ENCODE data around the gene LRRTM4. TPM values are rescaled to one million over a fixed set of nuclear protein-coding genes. Genes with fewer than 3 reads are reported as not detected.

LRRTM4 gene
- total RNA-seq, 1 experiment from 2014 or later, result 0.23 TPM

- Histone ChIP-seq H3K27me3 (ENCODE audit: control insufficient read depth, insufficient read depth, low read length) (no peaks in the 10 kb centered on the region), H3K4me3 (ENCODE audit: low read depth in 2 of 2, low read length in 2 of 2) (no peak overlapping the region), H3K9me3 (ENCODE audit: control insufficient read depth, insufficient read depth, low read depth, low read length) (no peaks in the 10 kb centered on the region), H3K36me3 (ENCODE audit: control insufficient read depth, insufficient read depth, low read length) (no peaks in the 10 kb centered on the region), H3K4me1 (ENCODE audit: control insufficient read depth, insufficient read depth, low read length) (no peaks in the 10 kb centered on the region), H3K27ac (ENCODE audit: low read length) (no peak overlapping the region)
- no TSS peak for BruUV-seq (replicated peaks)
- CTCF ChIA-PET, result no interaction called here
- ATAC-seq, result no peak
- in situ Hi-C loops (cut with HindIII; ENCODE audit: low pct_unique_long_range_greater_than_20kb, low sequenced_read_pairs) (no loop called here), intact Hi-C loops (cut with micrococcal nuclease; ENCODE audit: unreplicated experiment) (no loop called here)
- POLR2A ChIA-PET, result no interaction called here
- DNase-seq (ENCODE audit: low read depth, low spot score), result no peak
- no peak for TF ChIP-seq REST (IDR thresholded peaks at IDR 0.05; ENCODE audit: insufficient read depth in 1 of 2, low read depth in 2 of 2, low read length in 1 of 2)
- TF ChIP-seq TCF7L2 (IDR thresholded peaks at IDR 0.05; ENCODE audit: low read depth, low read length), result no peak
- TF ChIP-seq SIN3A (IDR thresholded peaks at IDR 0.05; ENCODE audit: borderline replicate concordance, insufficient read depth, low read depth, low read length), result no peak
- TF ChIP-seq CTCF (IDR thresholded peaks at IDR 0.05), result no peak
- TF ChIP-seq POLR2AphosphoS5 (IDR thresholded peaks at IDR 0.05; ENCODE audit: low read depth, low read length), result no peak
Measured at GRCh38 chr2:76997296-76997695, 524.9 kb downstream of the LRRTM4 start.

GRCh38 chr2:76985387-76986136 is 536.6 kb downstream of the LRRTM4 start:
- Histone ChIP-seq H3K36me3 (ENCODE audit: control insufficient read depth, insufficient read depth, low read length) (no peaks in the 10 kb centered on the region), H3K9me3 (ENCODE audit: control insufficient read depth, insufficient read depth, low read depth, low read length) (no peaks in the 10 kb centered on the region), H3K4me1 (ENCODE audit: control insufficient read depth, insufficient read depth, low read length) (no peaks in the 10 kb centered on the region), H3K27me3 (ENCODE audit: control insufficient read depth, insufficient read depth, low read length) (no peaks in the 10 kb centered on the region), H3K27ac (ENCODE audit: low read length) (no peak overlapping the region), H3K4me3 (ENCODE audit: low read depth in 2 of 2, low read length in 2 of 2) (no peak overlapping the region)
- BruUV-seq (replicated peaks), result no TSS peak
- POLR2A ChIA-PET, result no interaction called here
- no peak for DNase-seq (ENCODE audit: low read depth, low spot score)
- intact Hi-C loops (cut with micrococcal nuclease; ENCODE audit: unreplicated experiment) (no loop called here), in situ Hi-C loops (cut with HindIII; ENCODE audit: low pct_unique_long_range_greater_than_20kb, low sequenced_read_pairs) (no loop called here)
- no peak for ATAC-seq
- CTCF ChIA-PET, result no interaction called here
- TF ChIP-seq SIN3A (IDR thresholded peaks at IDR 0.05; ENCODE audit: borderline replicate concordance, insufficient read depth, low read depth, low read length), result no peak
- no peak for TF ChIP-seq CTCF (IDR thresholded peaks at IDR 0.05)
- TF ChIP-seq TCF7L2 (IDR thresholded peaks at IDR 0.05; ENCODE audit: low read depth, low read length), result no peak
- no peak for TF ChIP-seq POLR2AphosphoS5 (IDR thresholded peaks at IDR 0.05; ENCODE audit: low read depth, low read length)
